SK-N-SH (cell line): Measurements from ENCODE around the gene MAMDC2. TPM values are rescaled to one million over a fixed set of nuclear protein-coding genes. Genes with fewer than 3 reads are reported as not detected.

ENCODE experiments used
- CTCF ChIA-PET: fragments of 300-600, 350-600 bp; formaldehyde crosslinking; extraction: SDS; loops from one replicate; lab custom pipeline; 2021; lab: Yijun Ruan, JAX
- POLR2A ChIA-PET: fragments of 350-600 bp; sonication (Branson Sonifier 250); formaldehyde crosslinking; extraction: SDS; loops from one replicate; lab custom pipeline; 2020; ENCODE audit warnings: antibody characterized with exemption, inconsistent platforms; lab: Yijun Ruan, JAX
- DNase-seq: peaks from one replicate; pipeline ENCODE4 v3.0.0; 2012
- H2AFZ ChIP-seq: fragments of 200-600 bp; sonication (generic); 2 replicates; pipeline ENCODE4 v1.8.1; 2016; ENCODE audit warnings: antibody characterized with exemption, mild to moderate bottlenecking, low read depth
- H3F3A ChIP-seq: fragments of 200-600 bp; sonication (generic); replicated peaks from 2 replicates; pipeline ENCODE3; 2016; ENCODE audit warnings: antibody characterized with exemption, mild to moderate bottlenecking; ENCODE audit not compliant: insufficient read depth
- H3K27ac ChIP-seq, 2 experiments: fragments of 200-500 bp in 1 of 2; fragments of 200-600 bp in 1 of 2; sonication (Bioruptor generic) in 1 of 2; sonication (generic), shearing (Covaris generic) in 1 of 2; 2 replicates each; pipeline versions ENCODE4 v1.5.1 to v1.6.1; 2014 to 2016; ENCODE audit warnings: low read depth in 2 of 2, inconsistent platforms in 1 of 2, low read length in 1 of 2, mild to moderate bottlenecking in 1 of 2, mixed read lengths in 1 of 2
- H3K27me3 ChIP-seq: fragments of 200-600 bp; sonication (generic), shearing (Covaris generic); 2 replicates; pipeline ENCODE4 v1.6.1; 2016; ENCODE audit warnings: mixed run types; ENCODE audit not compliant: insufficient read depth
- H3K36me3 ChIP-seq, 2 experiments: fragments of 200-500 bp in 1 of 2; fragments of 200-600 bp in 1 of 2; sonication (Bioruptor generic) in 1 of 2; sonication (generic) in 1 of 2; replicated peaks in 1 of 2; 2 replicates each; pipeline versions ENCODE3 to v1.5.1; 2014 to 2016; ENCODE audit warnings: low read length in 1 of 2, mild to moderate bottlenecking in 1 of 2; ENCODE audit not compliant: insufficient read depth in 2 of 2, control insufficient read depth in 1 of 2
- H3K4me1 ChIP-seq, 2 experiments: fragments of 200-500 bp in 1 of 2; fragments of 200-600 bp in 1 of 2; sonication (Bioruptor generic) in 1 of 2; sonication (generic), shearing (Covaris generic) in 1 of 2; 2 replicates each; pipeline versions ENCODE4 v1.5.1 to v1.6.1; 2014 to 2016; ENCODE audit warnings: low read depth in 1 of 2, low read length in 1 of 2, mixed run types in 1 of 2; ENCODE audit not compliant: insufficient read depth in 2 of 2, control insufficient read depth in 1 of 2
- H3K4me2 ChIP-seq: fragments of 200-600 bp; sonication (generic), shearing (Covaris generic); 2 replicates; pipeline ENCODE4 v1.6.1; 2017; ENCODE audit warnings: mixed run types
- H3K4me3 ChIP-seq, 2 experiments: fragments of 200-500 bp in 1 of 2; fragments of 200-600 bp in 1 of 2; sonication (Bioruptor generic) in 1 of 2; sonication (generic), shearing (Covaris generic) in 1 of 2; 2 replicates each; pipeline versions ENCODE4 v1.5.1 to v1.8.1; 2014 to 2016; ENCODE audit warnings: low read depth in 2 of 2, inconsistent platforms in 1 of 2, low read length in 1 of 2, mild to moderate bottlenecking in 1 of 2, mixed read lengths in 1 of 2, moderate library complexity in 1 of 2
- H3K79me2 ChIP-seq: fragments of 200-600 bp; sonication (generic); 2 replicates; pipeline ENCODE4 v1.8.1; 2017; ENCODE audit warnings: mild to moderate bottlenecking; ENCODE audit not compliant: insufficient read depth
- H3K9ac ChIP-seq: fragments of 200-600 bp; sonication (generic); 2 replicates; pipeline ENCODE4 v1.6.1; 2017; ENCODE audit warnings: mixed run types
- H3K9me2 ChIP-seq: fragments of 200-600 bp; sonication (generic); 2 replicates; pipeline ENCODE4 v1.6.1; 2017; ENCODE audit warnings: mixed run types
- H3K9me3 ChIP-seq: fragments of 200-600 bp; sonication (generic); 2 replicates; pipeline ENCODE4 v1.6.1; 2017; ENCODE audit warnings: mixed run types, mild to moderate bottlenecking, moderate library complexity
- H4K20me1 ChIP-seq: fragments of 200-600 bp; sonication (generic); 2 replicates; pipeline ENCODE4 v1.6.1; 2017; ENCODE audit warnings: mild to moderate bottlenecking, mixed run types; ENCODE audit not compliant: insufficient read depth
- CHD2 ChIP-seq: fragments of 150-350 bp; IDR thresholded peaks from 2 replicates; pipeline ENCODE4 v1.6.1; 2018; ENCODE audit warnings: low read length; ENCODE audit not compliant: partially characterized antibody
- CTCF ChIP-seq: fragments of 200-600 bp; sonication (generic); IDR thresholded peaks from 2 replicates; pipeline ENCODE4 v1.6.1; 2017; ENCODE audit warnings: antibody characterized with exemption, mild to moderate bottlenecking, moderate library complexity
- FOSL2 ChIP-seq: IDR thresholded peaks from 2 replicates; pipeline ENCODE4 v1.4.0; 2012; ENCODE audit warnings: low read depth, mild to moderate bottlenecking, moderate library complexity, borderline replicate concordance
- GABPA ChIP-seq: IDR thresholded peaks from 2 replicates; pipeline ENCODE4 v1.4.0; 2012; ENCODE audit warnings: low read depth, mild to moderate bottlenecking
- GATA2 ChIP-seq: sonication (generic); formaldehyde crosslinking; IDR thresholded peaks from 2 replicates; pipeline ENCODE4 v1.5.0; 2020; ENCODE audit warnings: mild to moderate bottlenecking, missing genetic modification reagents
- JUND ChIP-seq: IDR thresholded peaks from 2 replicates; pipeline ENCODE4 v1.4.0; 2012
- MEF2A ChIP-seq: IDR thresholded peaks from 2 replicates; pipeline ENCODE4 v1.4.0; 2012; ENCODE audit warnings: low read depth, borderline replicate concordance
- MXI1 ChIP-seq: IDR thresholded peaks from 2 replicates; pipeline ENCODE4 v1.6.1; 2012; ENCODE audit warnings: mild to moderate bottlenecking, low read depth, low read length, improper control_type of control experiment
- NRF1 ChIP-seq: IDR thresholded peaks from 2 replicates; pipeline ENCODE4 v1.6.1; 2012; ENCODE audit warnings: low read depth, mild to moderate bottlenecking, low read length
- POLR2AphosphoS5 ChIP-seq: IDR thresholded peaks from 2 replicates; pipeline ENCODE4 v1.6.1; 2012; ENCODE audit warnings: low read depth, low read length
- TCF12 ChIP-seq: IDR thresholded peaks from 2 replicates; pipeline ENCODE4 v1.4.0; 2012
- TEAD4 ChIP-seq: IDR thresholded peaks from 2 replicates; pipeline ENCODE4 v1.4.0; 2012; ENCODE audit warnings: mild to moderate bottlenecking, borderline replicate concordance; ENCODE audit not compliant: insufficient read depth
- ZBTB33 ChIP-seq: IDR thresholded peaks from 2 replicates; pipeline ENCODE4 v1.4.0; 2012; ENCODE audit warnings: low read depth, borderline replicate concordance
- whole genome bisulfite sequencing: methylation state at CpG from one replicate; pipeline ENCODE4 v1.1.6; 2017; ENCODE audit warnings: low lambda C conversion rate; 5-methylcytosine and 5-hydroxymethylcytosine counted together
- polyA plus RNA-seq, 3 experiments: library from polyadenylated mRNA; depleted of rRNA; stranded (reverse); fragments of >200 nt; gene quantifications; 2 replicates each; pipeline ENCODE4 v1.2.3, GENCODE V29; 2012
- TF ChIP-seq, protein P1 (sequence below): IDR thresholded peaks from 2 replicates; pipeline ENCODE4 v1.4.0; 2012; ENCODE audit warnings: low read depth, borderline replicate concordance

MAMDC2 gene
- polyA plus RNA-seq, 1 of the 3 experiments (the other 2 are of a cell fraction) = not detected

- no peak overlapping the region for H3K4me3 ChIP-seq
- ChIA-PET POLR2A (no interaction called here), CTCF (no interaction called here)
- TF ChIP-seq ZBTB33 (no peak), GATA2 (no peak), JUND (peak; percentile 39), MXI1 (no peak), TCF12 (no peak), MEF2A (no peak), GABPA (no peak), CTCF (no peak), CHD2 (no peak), FOSL2 (peak; percentile 28; the same call in 1 of the 2 replicates), TEAD4 (no peak), POLR2AphosphoS5 (no peak), NRF1 (no peak)
- TF ChIP-seq, protein P1, sequence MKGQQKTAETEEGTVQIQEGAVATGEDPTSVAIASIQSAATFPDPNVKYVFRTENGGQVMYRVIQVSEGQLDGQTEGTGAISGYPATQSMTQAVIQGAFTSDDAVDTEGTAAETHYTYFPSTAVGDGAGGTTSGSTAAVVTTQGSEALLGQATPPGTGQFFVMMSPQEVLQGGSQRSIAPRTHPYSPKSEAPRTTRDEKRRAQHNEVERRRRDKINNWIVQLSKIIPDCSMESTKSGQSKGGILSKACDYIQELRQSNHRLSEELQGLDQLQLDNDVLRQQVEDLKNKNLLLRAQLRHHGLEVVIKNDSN = no peak
- H2AFZ ChIP-seq = no peak overlapping the region
- H3K4me1 ChIP-seq = no peaks in the 10 kb centered on the region
- 55% methylated on average over 3 of the region's 3 CpGs for WGBS
- H3K9me3 ChIP-seq = no peaks in the 10 kb centered on the region
- no peaks in the 10 kb centered on the region for H3K36me3 ChIP-seq
- H3K79me2 ChIP-seq = no peaks in the 10 kb centered on the region
- H3K27ac ChIP-seq = no peak overlapping the region
- H3F3A ChIP-seq = peaks cover 4% of the 10 kb centered on the region
- H3K9ac ChIP-seq = no peak overlapping the region
- H3K9me2 ChIP-seq = no peaks in the 10 kb centered on the region
- no peak overlapping the region for H3K4me2 ChIP-seq
- no peak for DNase-seq
- no peaks in the 10 kb centered on the region for H4K20me1 ChIP-seq
- no peaks in the 10 kb centered on the region; the same call in 1 of the 2 replicates for H3K27me3 ChIP-seq
Measured at GRCh38 chr9:70195456-70195855, 151.8 kb downstream of the MAMDC2 start.
